Parathyroid adenoma (tissue), 2 donors: ENCODE data around the gene KAT2B.
"Not testable (repeated sequence)": the region's sequence is repeated elsewhere in the genome, so short reads cannot be mapped to it uniquely, and the experiment has no call there.

Source experiments
- H2AFZ ChIP-seq: fragments of 300-600 bp; sonication (generic); one replicate; pipeline ENCODE4 v1.7.0; 2017; ENCODE audit warnings: antibody characterized with exemption, mild to moderate bottlenecking
- H3K27ac ChIP-seq: fragments of 300-600 bp; sonication (generic); one replicate; pipeline ENCODE4 v1.7.0; 2017
- H3K27me3 ChIP-seq: fragments of 300-600 bp; sonication (generic); one replicate; pipeline ENCODE4 v1.7.0; 2017; ENCODE audit warnings: low read length; ENCODE audit not compliant: control insufficient read depth, insufficient read depth
- H3K36me3 ChIP-seq: fragments of 300-600 bp; sonication (generic); one replicate; pipeline ENCODE4 v1.7.0; 2017; ENCODE audit warnings: low read length; ENCODE audit not compliant: control insufficient read depth, insufficient read depth
- H3K4me1 ChIP-seq: fragments of 300-600 bp; sonication (generic); one replicate; pipeline ENCODE4 v1.7.0; 2017; ENCODE audit warnings: control low read depth
- H3K4me2 ChIP-seq: fragments of 300-600 bp; sonication (generic); one replicate; pipeline ENCODE4 v1.7.0; 2017; ENCODE audit warnings: low read length
- H3K4me3 ChIP-seq: fragments of 300-600 bp; sonication (generic); one replicate; pipeline ENCODE4 v1.7.0; 2017; ENCODE audit warnings: low read depth, low read length
- H3K79me2 ChIP-seq: fragments of 300-600 bp; sonication (generic); one replicate; pipeline ENCODE4 v1.7.0; 2017; ENCODE audit warnings: control low read depth
- H3K9ac ChIP-seq: fragments of 300-600 bp; sonication (generic); one replicate; pipeline ENCODE4 v1.7.0; 2017; ENCODE audit warnings: mild to moderate bottlenecking
- H3K9me3 ChIP-seq: fragments of 300-600 bp; sonication (generic); one replicate; pipeline ENCODE4 v1.7.0; 2017; ENCODE audit warnings: low read length; ENCODE audit not compliant: control insufficient read depth
- CTCF ChIP-seq: fragments of 300-600 bp; sonication (generic); IDR thresholded peaks from one replicate; pipeline ENCODE4 v1.7.0; 2017; ENCODE audit warnings: antibody characterized with exemption, mild to moderate bottlenecking
- donor health status: primary hyperparathyroidism.

KAT2B gene

GRCh38 chr3:20022954-20023622 lies 17.2 kb upstream of the KAT2B start:
- H3K27ac ChIP-seq = no peak overlapping the region
- TF ChIP-seq CTCF = no peak
- H3K27me3 ChIP-seq = no peaks in the 10 kb centered on the region
- no peaks in the 10 kb centered on the region for H3K36me3 ChIP-seq
- H3K4me3 ChIP-seq = no peak overlapping the region
- H3K79me2 ChIP-seq = no peaks in the 10 kb centered on the region
- H2AFZ ChIP-seq = peak overlapping the region; percentile 63
- H3K4me2 ChIP-seq = no peak overlapping the region
- H3K9ac ChIP-seq = no peak overlapping the region
- H3K4me1 ChIP-seq = peaks cover 3% of the 10 kb centered on the region
- H3K9me3 ChIP-seq = no peaks in the 10 kb centered on the region

GRCh38 chr3:20023623-20024405 lies 16.4 kb upstream of the KAT2B start:
- H2AFZ ChIP-seq = peak overlapping the region; percentile 63
- no peaks in the 10 kb centered on the region for H3K36me3 ChIP-seq
- no peak overlapping the region for H3K9ac ChIP-seq
- H3K27me3 ChIP-seq = no peaks in the 10 kb centered on the region
- H3K27ac ChIP-seq = peak overlapping the region; percentile 6
- H3K4me1 ChIP-seq = peaks cover 3% of the 10 kb centered on the region
- no peak overlapping the region for H3K4me3 ChIP-seq
- H3K79me2 ChIP-seq = no peaks in the 10 kb centered on the region
- no peak overlapping the region for H3K4me2 ChIP-seq
- no peaks in the 10 kb centered on the region for H3K9me3 ChIP-seq
- no peak for TF ChIP-seq CTCF

DNA sequence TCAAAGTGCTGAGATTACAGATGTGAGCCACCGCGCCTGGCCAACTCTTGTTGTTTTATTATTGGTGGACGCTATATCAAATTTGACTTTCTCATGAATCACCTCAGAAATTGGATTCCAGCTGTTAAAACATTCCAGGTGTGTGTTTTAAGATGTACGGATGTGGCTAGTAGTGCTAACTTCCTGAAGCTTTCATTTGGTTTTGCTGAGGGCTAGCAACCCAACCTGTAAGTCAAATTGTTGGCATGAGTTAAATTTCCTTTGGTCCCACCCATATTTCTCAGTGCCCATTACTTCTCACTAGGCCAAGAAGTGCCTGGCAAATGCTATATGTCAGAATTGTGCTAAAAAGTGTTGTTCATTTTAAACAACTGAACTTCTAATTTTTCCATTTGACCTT lies 13.1 kb upstream of the KAT2B start:
- Histone ChIP-seq H3K79me2 (no peaks in the 10 kb centered on the region), H3K4me3 (no peak overlapping the region), H3K27ac (no peak overlapping the region), H3K9ac (no peak overlapping the region), H3K4me2 (no peak overlapping the region), H3K4me1 (peaks cover 3% of the 10 kb centered on the region), H3K27me3 (no peaks in the 10 kb centered on the region), H3K36me3 (no peaks in the 10 kb centered on the region), H3K9me3 (no peaks in the 10 kb centered on the region), H2AFZ (no peak overlapping the region)
- TF ChIP-seq CTCF = no peak

GRCh38 chr3:20028905-20029331 lies 11.3 kb upstream of the KAT2B start:
- no peaks in the 10 kb centered on the region for H3K79me2 ChIP-seq
- H3K4me3 ChIP-seq = no peak overlapping the region
- H2AFZ ChIP-seq = no peak overlapping the region
- H3K9me3 ChIP-seq = no peaks in the 10 kb centered on the region
- H3K4me1 ChIP-seq = no peaks in the 10 kb centered on the region
- H3K4me2 ChIP-seq = no peak overlapping the region
- H3K27ac ChIP-seq = no peak overlapping the region
- TF ChIP-seq CTCF = no peak
- no peak overlapping the region for H3K9ac ChIP-seq
- H3K36me3 ChIP-seq = no peaks in the 10 kb centered on the region
- H3K27me3 ChIP-seq = no peaks in the 10 kb centered on the region

DNA sequence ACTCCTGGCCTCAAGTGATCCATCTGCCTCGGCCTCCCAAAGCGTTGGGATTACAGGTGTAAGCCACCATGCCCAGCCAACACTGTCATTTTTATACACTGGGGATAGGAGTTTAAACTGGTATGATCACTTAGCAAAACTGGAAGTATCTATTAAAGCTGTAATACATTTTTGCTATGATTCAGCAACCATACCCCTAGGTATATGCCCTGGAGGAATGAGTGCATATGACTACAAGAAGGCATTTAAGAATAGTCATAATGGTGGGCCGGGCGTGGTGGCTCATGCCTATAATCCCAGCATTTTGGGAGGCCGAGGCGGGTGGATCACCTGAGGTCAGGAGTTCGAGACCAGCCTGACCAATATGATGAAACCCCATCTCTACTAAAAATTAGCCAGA lies 8.3 kb upstream of the KAT2B start:
- H3K36me3 ChIP-seq, H3K4me1 ChIP-seq, H2AFZ ChIP-seq, H3K9ac ChIP-seq, H3K79me2 ChIP-seq, H3K27me3 ChIP-seq, H3K9me3 ChIP-seq, H3K4me3 ChIP-seq, H3K4me2 ChIP-seq, H3K27ac ChIP-seq: not testable (repeated sequence)
